Subcutaneous adipose tissue (tissue), 4 donors: Measurements from ENCODE around the gene LMTK2. TPM values are rescaled to one million over a fixed set of nuclear protein-coding genes. Genes with fewer than 3 reads are reported as not detected.

Experiments
- total RNA-seq, 4 donors: library from RNA; depleted of rRNA; stranded (reverse); fragments of >200 nt; gene quantifications; one replicate each; pipeline ENCODE4 v1.1.0, GENCODE V29; 2016
- TF ChIP-seq, protein P1 (sequence below): fragments of 450-650 bp; IDR thresholded peaks from one replicate; pipeline ENCODE4 v1.5.1; 2016; ENCODE audit warnings: low read depth, mild to moderate bottlenecking, control low read depth, antibody characterized with exemption, moderate library complexity

The LMTK2 gene
- total RNA-seq, 4 donors from 2014 or later: 7.3 to 15.4 (median 8.6) TPM

DNA sequence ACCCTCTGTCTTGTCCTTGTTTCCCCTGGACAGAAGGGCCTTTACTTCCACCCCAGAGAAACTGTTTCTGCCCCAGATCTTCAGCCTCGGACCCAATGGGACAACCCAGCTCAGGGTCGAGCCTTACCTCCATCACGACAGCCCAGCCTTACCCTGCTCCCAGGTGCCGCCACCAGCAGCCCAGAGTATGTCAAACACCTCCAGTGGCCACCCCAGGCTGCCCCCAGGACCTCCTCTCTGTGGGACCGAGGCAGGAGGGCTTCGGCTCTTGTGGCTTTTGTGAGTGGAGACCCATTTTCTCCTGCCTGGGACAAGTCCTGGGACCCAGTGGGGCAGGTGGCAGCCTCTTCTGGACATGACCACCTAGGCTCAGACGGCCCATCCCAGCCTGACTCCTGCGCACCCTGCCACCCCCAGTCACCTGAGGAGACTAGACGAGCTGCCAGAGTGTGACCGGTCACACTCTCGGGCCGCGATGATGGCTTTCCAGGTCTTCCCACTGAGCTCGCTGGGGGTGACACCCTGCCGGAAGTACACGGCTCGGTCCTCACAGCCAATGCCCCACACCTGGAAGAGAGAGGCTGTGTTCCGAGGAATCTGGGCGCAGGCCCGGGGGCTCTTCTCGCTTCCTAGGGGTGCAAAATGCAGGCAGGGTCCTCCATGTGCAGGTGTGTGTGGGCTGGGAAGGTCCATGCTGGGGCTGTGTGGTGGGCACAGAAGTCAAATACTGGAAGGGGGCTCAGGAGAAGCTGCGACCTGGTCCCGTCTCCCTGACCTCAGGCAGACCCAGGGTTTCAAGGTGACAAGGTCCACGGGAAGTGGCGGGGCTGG lies 129.9 kb downstream of the LMTK2 start:
- TF ChIP-seq, protein P1, sequence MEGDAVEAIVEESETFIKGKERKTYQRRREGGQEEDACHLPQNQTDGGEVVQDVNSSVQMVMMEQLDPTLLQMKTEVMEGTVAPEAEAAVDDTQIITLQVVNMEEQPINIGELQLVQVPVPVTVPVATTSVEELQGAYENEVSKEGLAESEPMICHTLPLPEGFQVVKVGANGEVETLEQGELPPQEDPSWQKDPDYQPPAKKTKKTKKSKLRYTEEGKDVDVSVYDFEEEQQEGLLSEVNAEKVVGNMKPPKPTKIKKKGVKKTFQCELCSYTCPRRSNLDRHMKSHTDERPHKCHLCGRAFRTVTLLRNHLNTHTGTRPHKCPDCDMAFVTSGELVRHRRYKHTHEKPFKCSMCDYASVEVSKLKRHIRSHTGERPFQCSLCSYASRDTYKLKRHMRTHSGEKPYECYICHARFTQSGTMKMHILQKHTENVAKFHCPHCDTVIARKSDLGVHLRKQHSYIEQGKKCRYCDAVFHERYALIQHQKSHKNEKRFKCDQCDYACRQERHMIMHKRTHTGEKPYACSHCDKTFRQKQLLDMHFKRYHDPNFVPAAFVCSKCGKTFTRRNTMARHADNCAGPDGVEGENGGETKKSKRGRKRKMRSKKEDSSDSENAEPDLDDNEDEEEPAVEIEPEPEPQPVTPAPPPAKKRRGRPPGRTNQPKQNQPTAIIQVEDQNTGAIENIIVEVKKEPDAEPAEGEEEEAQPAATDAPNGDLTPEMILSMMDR: no peak

DNA sequence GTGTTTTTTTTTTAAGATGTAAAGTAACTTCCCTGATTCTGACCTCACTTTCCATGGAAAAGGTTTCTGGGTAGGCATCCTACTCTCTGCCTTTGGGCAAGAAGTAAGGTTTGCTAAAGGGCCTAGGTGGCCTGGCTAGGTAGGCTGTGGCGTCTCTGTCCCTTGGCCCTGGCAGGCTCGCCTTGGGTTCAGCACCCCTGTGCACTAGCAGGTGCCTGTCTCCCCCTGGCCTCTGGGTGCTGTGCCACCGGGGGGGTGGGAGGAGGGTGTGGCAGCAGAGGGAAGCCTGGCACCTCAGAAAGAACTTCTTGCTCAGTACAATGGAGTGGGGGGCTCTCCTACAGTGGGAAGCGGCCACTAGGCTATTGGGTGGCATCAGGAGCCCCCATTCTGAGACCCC lies 131.4 kb downstream of the LMTK2 start:
- TF ChIP-seq, protein P1: no peak

DNA sequence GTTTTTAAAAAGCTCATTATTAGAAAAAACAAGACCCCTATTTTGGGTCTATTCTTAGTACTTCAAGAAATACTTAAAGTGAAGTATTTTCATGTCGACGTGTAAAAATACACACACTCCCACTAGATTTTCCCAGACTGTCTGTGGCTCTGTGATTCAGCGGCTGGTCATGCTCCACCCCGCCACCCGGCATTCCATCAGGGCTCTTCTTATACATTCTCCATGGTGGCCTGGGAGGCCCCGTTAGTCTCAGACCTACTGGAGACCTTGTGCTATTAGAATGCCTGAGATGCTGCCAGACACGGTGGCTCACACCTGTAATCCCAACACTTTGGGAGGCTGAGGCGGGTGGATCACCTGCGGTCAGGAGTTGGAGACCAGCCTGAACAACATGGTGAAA lies 132.3 kb downstream of the LMTK2 start:
- TF ChIP-seq, protein P1: no peak

DNA sequence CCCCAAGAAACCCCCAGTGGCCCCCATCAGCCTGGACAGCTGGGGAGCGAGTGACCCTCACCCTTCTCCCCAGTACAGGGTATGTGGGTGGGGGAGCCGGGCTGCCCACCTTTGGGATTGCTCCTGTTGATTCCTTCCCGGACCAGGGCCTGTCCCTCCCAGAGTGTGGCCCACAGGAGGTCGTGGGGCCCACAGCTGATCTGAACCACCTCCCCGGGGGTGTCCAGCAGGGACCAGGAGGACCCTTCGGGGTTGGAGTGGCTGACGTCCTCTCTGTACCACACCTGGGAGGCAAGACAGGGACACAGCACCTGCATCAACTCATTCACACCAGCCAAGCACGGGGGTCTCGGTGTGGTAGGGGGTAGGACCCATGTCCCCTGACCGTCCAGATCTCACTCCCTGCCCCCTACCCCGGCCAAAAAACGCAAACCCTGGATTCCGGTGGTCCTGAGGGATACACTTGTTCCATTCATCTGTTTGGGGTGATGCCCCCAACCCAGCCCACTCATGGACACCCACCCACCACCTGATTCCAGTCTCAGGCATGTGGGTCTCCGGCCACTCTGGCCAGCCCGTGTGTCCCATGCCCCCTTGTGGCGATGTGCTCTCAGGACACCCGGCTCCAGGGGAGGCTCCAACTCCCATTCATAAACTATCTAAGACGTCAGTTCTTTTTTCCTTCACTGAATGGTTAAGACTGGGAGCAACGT lies 134.5 kb downstream of the LMTK2 start:
- TF ChIP-seq, protein P1: no peak

DNA sequence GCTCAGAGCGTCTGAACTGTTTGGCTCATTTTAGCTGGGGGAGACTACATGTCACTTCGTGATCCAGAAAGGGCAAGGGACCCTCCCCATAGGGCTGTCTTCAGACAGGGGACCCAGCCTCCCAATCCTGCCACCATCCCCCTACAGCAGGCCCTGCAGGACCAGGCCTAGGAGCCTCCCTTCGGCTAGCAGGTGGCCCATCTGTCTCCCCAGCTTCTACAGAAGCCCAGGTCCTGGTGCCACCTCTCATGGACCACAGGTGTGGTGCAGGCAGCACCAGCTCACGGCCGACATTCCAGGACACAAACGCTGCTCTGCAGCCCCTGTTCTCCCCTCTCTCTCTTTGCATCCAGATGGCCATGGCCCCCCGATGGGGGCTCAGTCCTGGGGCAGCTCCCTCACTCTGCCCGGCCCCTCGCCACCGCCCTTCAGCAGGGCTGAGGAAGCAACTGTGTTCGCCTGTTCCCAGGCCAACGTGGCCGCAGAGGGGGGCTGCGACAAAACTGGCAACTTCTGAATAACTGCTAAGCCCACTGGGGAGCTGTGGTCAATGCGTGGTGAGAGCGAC lies 135.1 kb downstream of the LMTK2 start:
- TF ChIP-seq, protein P1: no peak

DNA sequence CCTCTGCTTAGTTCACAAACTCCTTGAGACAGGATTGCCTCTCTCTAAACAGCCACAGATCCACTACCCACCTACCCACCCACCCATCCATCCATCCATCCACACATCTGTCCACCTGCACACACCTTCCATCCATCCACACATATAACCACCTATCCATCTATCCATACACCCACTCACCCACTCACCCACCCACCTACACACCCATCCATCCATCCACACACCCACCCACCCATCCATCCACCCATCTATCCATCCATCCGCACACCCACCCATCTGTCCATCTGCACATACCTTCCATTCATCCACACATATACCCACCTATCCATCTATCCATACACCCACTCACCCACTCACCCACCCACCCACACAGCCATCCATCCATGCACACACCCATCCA lies 135.7 kb downstream of the LMTK2 start:
- TF ChIP-seq, protein P1: no peak

DNA sequence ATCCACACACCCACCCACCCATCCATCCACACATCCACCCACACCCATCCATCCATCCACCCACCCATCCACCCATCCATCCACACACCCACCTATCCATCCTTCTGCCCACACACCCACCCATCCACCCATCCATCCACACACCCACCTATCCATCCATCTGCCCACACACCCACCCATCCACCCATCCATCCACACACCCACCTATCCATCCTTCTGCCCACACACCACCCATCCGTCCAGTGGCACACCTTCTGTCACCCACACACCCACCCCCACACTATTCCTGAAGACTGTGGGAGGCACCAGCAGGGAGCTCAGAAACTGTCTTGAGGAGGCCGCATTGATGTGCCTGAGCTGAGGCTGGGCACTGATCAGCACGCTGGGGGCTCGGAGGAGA lies 136.3 kb downstream of the LMTK2 start:
- TF ChIP-seq, protein P1: no peak
